IPS DF 4.7 (cell line): ENCODE measurements around the gene LYPD4.

Source experiments
- DNase-seq: peaks from one replicate; pipeline ENCODE4 v3.0.0-alpha.2; 2013; ENCODE audit warnings: low spot score; ENCODE audit errors: extremely low read depth

The LYPD4 gene

DNA sequence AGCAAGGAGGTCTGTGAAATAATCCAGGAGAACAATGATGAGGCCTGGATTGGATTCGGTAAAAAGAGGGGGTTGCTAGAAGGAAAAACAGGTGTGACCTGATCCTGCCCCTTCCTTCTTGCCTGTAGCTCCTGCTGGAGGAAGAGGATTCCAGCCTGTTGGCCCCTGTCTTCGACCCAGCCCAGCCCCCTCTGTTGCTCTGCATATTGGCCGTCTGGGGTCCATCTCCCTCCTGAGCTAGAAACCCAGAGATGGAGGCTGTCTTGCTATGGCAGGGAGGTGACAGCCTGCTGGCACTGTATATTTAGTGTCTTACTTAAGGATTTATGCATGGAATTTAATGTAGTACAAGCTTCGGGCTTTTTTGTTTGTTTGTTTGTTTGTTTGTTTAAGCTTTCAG is 7.0 kb upstream of the LYPD4 start:
- DNase-seq: no peak

DNA sequence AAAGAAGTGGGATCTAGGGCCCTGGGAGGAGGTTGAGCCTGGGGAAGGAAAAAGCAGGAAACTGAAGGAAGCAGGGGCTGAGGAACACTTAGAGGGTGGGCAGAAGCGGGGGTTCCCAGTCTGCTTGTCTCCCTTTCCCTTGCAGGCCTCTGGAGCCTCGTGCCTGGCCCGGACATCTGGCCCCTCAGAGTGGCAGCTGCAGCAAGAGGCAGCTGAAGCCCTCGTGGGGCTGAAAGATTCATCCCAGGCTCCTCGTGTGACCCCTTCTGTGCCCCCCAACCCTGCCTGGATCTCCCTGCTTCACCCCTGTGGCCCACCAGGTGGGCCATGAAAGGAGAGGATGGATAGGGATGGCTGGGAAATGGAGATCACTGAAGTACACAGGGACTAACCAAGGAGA is 5.9 kb upstream of the LYPD4 start:
- no peak for DNase-seq

DNA sequence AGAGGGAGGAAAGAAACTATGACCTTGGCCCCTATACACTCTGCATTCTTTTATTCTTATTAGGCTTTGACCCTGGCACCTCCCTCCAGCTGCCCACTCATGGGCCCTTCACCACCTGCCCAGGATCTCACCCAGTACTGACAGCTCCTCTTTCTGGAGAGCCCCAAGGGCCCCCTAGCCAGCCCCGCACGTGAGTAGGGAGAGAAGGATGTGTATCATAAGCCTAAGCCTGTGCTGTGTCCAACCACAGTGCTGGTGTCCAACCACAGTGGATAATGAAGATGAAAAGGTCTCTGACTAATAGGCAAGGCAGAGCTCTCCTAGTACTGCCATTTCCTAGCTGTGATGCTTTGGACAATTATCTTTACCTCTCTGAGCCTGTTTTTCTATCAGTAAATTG is 4.6 kb upstream of the LYPD4 start:
- no peak for DNase-seq

- DNase-seq: no peak
Measured at GRCh38 chr19:41848666-41849065, 4.2 kb upstream of the LYPD4 start.

- no peak for DNase-seq
Measured at GRCh38 chr19:41847351-41848105, 3.0 kb upstream of the LYPD4 start.

GRCh38 chr19:41845051-41845590 is 638 bp upstream of the LYPD4 start:
- DNase-seq: no peak

GRCh38 chr19:41845001-41845050 is 343 bp upstream of the LYPD4 start, which contains the start of gene DMRTC2:
TSS of gene DMRTC2 (plus strand) at chr19:41845042. CDS start at chr19:41847429, 2,387 bp downstream.
- no peak for DNase-seq

DNA sequence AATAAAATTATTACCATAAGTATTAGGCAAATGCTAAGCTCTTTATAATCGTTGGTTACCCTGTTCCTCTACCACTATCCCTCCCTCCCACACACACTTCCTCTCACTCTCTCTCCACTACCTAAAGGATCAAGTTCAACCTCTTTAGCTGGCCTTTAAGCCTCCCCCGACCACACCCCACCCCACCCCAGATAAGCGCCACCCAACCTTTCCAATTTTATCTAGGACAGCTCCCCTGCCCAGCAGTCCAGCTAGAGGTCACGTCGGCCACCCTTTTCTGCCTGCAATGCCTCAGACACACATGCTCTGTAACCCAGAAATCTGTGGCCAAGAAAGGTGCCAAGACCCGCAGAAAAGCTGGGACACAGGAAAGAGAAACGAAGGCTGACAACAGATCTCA is 1.1 kb downstream of the LYPD4 start:
- DNase-seq: no peak

DNA sequence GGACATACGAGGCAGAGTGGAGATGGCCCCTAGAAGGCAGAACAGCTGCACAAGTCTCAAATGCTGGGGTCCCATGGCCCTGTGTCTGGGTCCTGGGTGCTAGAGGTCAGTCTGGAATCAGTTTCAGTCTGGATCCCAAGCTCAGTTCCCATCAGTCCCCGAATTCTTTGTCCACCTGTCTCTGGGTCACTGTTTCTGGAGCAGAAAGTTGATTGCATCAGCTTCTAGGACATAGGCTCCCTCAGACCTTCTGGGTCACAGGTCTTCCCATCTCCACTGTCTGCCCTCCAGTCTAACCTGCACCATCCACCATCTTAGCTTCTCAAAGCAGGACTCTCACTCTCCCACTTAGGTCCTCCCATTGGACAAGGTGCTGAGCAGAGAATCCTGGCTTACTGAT is 5.3 kb downstream of the LYPD4 start:
- DNase-seq: no peak

GRCh38 chr19:41837981-41838708 is 6.3 kb downstream of the LYPD4 start:
- DNase-seq: no peak

DNA sequence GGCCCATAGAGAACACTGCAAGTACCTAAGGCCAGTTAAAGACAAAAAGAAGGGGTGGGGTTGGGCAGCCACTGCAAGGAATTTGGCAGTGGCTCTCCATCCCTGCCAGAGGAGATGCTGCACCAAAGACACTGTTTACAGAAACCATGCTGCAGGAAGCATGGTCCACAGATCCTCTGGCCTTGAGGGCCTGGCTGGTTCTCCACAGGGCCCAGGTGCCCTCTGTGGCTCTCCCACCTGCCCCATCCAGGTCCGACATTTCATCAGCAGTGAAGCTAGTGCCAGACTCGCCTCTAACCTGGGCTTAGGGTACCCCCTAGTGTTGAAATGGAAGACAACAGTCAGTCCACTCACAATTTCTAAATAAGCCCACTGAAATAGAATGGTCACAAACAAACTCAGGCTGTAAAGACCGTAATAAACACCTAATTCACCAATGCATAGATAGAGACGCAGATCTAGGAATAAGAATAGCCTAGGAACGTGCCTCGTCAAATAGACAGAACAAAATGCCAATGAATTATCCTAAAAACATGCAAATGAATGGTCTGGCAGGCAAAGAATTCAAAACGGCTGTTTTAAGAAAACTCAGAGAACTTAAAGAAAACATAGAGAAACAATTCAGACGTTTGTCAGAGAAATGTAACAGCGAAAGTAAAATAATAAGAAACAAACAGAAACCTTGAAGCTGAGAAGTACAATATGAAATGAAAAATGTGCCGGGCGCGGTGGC is 23.3 kb downstream of the LYPD4 start:
- DNase-seq: no peak

GRCh38 chr19:41816761-41817160 is 27.7 kb downstream of the LYPD4 start:
- no peak for DNase-seq

DNA sequence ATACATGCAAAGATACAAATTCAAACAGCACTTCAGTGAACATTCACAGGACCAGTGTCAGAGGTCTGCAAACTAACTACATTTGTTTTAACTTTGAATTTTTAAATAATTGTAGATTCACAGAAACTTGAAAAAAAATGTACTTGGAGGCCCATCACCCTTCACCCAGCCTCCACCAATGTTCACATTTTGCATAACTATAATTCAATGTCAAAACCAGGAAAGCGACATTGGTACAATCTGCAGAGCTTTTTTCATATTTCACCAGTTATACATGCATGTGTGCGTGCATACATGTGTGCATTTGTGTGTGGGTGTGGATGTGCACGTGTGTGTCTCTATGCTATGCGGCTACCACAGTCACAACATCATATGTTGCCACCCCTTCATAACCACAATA is 29.2 kb downstream of the LYPD4 start:
- DNase-seq: no peak

GRCh38 chr19:41813911-41814310 is 30.6 kb downstream of the LYPD4 start:
- no peak for DNase-seq

GRCh38 chr19:41811981-41812380 is 32.5 kb downstream of the LYPD4 start:
- no peak for DNase-seq

GRCh38 chr19:41811036-41811435 is 33.4 kb downstream of the LYPD4 start:
- DNase-seq: no peak

DNA sequence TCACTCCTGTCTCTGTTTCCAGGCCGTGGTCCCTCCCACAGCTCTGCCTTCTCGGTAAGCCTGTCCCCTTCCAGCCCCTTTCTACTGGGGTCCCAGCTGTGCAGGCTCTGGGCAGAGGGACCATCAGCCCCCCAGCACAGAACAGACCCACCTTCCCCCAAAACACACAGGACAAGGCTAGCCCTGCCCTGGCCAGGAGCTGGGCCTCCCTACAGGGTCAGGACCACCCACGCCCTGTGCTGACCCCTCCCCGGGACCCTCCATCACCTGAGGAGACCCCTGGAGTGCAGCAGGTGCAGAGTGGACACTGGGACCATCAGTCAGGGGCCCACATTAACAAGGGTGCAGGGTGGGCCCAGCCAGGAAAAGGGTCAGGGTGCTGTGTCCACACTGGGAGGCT is 34.2 kb downstream of the LYPD4 start:
- no peak for DNase-seq

- DNase-seq: no peak
Measured at GRCh38 chr19:41808663-41809566, 35.6 kb downstream of the LYPD4 start.

DNA sequence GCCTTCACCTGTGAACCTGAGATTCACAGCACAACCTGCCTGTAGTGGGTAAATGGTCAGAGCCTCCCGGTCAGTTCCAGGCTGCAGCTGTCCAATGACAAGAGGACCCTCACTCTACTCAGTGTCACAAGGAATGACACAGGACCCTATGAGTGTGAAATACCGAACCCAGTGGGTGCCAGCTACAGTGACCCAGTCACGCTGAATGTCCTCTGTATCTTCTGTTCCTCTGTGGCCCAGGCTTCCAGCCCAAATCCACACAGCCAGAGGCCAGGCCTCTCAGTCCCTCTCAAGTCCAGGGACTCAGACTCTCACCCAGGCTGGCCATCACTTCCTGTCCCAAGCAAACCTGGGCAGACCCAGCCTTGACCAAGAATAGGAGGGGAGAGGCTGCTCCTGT is 37.3 kb downstream of the LYPD4 start:
- no peak for DNase-seq

DNA sequence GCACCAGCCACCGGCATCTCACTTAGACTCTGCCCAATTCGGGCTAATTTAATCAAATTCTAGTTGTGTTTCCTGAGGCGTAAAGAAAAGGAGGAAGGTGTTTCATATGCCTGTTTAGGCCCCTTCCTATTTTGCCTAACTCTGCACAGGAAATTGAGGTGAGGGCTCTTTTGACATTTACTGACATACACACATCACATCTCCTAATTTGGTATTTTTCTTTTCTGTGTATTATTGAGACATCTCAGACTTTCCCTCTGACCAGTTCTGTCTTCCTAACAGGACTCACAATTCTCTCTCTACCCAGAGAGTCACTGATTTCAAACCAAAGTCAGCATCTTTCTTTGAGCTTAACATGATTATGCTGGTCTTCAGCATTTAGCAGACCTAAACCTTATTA is 40.1 kb downstream of the LYPD4 start:
- DNase-seq: no peak

DNA sequence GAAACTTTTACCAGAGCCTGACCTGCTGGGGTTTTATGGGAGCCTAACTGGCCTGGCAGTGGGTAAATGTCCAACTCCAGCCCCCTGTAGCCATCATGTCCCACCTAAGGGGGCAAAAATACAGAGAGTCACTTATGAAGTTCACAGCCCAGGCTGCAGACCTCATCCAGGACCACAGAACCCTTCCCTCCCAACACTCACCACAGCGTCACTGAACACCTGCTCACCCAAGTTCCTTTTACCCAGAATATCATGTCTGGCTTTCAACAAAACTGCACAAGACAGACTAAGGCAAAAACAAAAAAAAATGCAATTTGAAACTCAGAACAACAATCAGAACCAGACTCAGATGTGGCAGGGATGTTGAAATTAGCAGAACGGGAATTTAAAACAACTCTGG is 41.7 kb downstream of the LYPD4 start:
- no peak for DNase-seq

GRCh38 chr19:41801792-41802211 is 42.7 kb downstream of the LYPD4 start:
- DNase-seq: no peak
